ENCODE data around the gene LRRC25. TPM values are rescaled to one million over a fixed set of nuclear protein-coding genes. Genes with fewer than 3 reads are reported as not detected.
"Not testable (repeated sequence)": the region's sequence is repeated elsewhere in the genome, so short reads cannot be mapped to it uniquely, and the experiment has no call there.

The LRRC25 gene
- total RNA-seq, 2 donors from 2014 or later = 4.4 TPM; not detected in 1

GRCh38 chr19:18414504-18415177 lies 17.2 kb upstream of the LRRC25 start:
- WGBS, 2 donors = 38 to 41% methylated on average over 11 of the region's 11 CpGs
- intact Hi-C loops (cut with DNase I) = loop anchor here (5.0 kb wide), 1 partner anchor 67 kb away; no protein-coding TSS in a partner anchor
- Histone ChIP-seq H3K9me3 (no peaks in the 10 kb centered on the region), H3K4me1 (peaks cover 35% of the 10 kb centered on the region), H3K27me3 (no peaks in the 10 kb centered on the region), H3K27ac (peak overlapping the region in 2 of 4 donors; percentile 71 to 83), H3K36me3 (replicated peaks in 1 of 2; ENCODE audit: insufficient read depth in 1 of 2, low read depth in 2 of 2) (no peaks in the 10 kb centered on the region), H3K4me3 (no peak overlapping the region)
- no peak for TF ChIP-seq POLR2A (IDR thresholded peaks at IDR 0.05)
- ATAC-seq (no peak), DNase-seq (no peak)

- Histone ChIP-seq H3K36me3 (replicated peaks in 1 of 2; ENCODE audit: insufficient read depth in 1 of 2, low read depth in 2 of 2) (no peaks in the 10 kb centered on the region), H3K4me1 (peaks cover 21% of the 10 kb centered on the region), H3K9me3 (no peaks in the 10 kb centered on the region), H3K27me3 (no peaks in the 10 kb centered on the region), H3K4me3 (no peak overlapping the region), H3K27ac (no peak overlapping the region)
- intact Hi-C loops (cut with DNase I) = loop anchor here (5.0 kb wide), 1 partner anchor 65 kb away; no protein-coding TSS in a partner anchor
- WGBS, 2 donors = 72 to 78% methylated on average over 16 of the region's 16 CpGs
- ATAC-seq (no peak), DNase-seq (no peak)
- TF ChIP-seq POLR2A (IDR thresholded peaks at IDR 0.05) (no peak), CTCF (IDR thresholded peaks at IDR 0.05) (no peak)
Measured at GRCh38 chr19:18412610-18413239, 15.3 kb upstream of the LRRC25 start.

GRCh38 chr19:18408053-18408476 lies 10.6 kb upstream of the LRRC25 start:
- TF ChIP-seq POLR2A (IDR thresholded peaks at IDR 0.05) (no peak), CTCF (IDR thresholded peaks at IDR 0.05) (peak; percentile 38 to 66 (median 54))
- no peak overlapping the region for H3K4me3 ChIP-seq
- H3K9me3 ChIP-seq = no peaks in the 10 kb centered on the region
- ATAC-seq = peak; percentile 69
- peak; percentile 52 to 77 (median 68) for DNase-seq
- H3K27me3 ChIP-seq = no peaks in the 10 kb centered on the region
- 41 to 55% methylated on average over 10 of the region's 10 CpGs for WGBS, 2 donors
- intact Hi-C loops (cut with DNase I) = no loop called here
- H3K27ac ChIP-seq = no peak overlapping the region
- no peaks in the 10 kb centered on the region for H3K36me3 ChIP-seq (replicated peaks in 1 of 2; ENCODE audit: insufficient read depth in 1 of 2, low read depth in 2 of 2)
- H3K4me1 ChIP-seq = peaks cover 6% of the 10 kb centered on the region

- H3K4me1 ChIP-seq = peaks cover 19% of the 10 kb centered on the region
- H3K36me3 ChIP-seq (replicated peaks in 1 of 2; ENCODE audit: insufficient read depth in 1 of 2, low read depth in 2 of 2) = no peaks in the 10 kb centered on the region
- no peaks in the 10 kb centered on the region for H3K27me3 ChIP-seq
- intact Hi-C loops (cut with DNase I) = no loop called here
- no peak overlapping the region for H3K4me3 ChIP-seq
- WGBS, 2 donors = 81 to 88% methylated on average over 9 of the region's 9 CpGs
- DNase-seq = no peak
- ATAC-seq = no peak
- no peaks in the 10 kb centered on the region for H3K9me3 ChIP-seq
- H3K27ac ChIP-seq = no peak overlapping the region
- TF ChIP-seq CTCF (IDR thresholded peaks at IDR 0.05) = no peak
- no peak for TF ChIP-seq POLR2A (IDR thresholded peaks at IDR 0.05)
Measured at GRCh38 chr19:18406749-18407148, 9.3 kb upstream of the LRRC25 start.

- H3K36me3 ChIP-seq (replicated peaks in 1 of 2; ENCODE audit: insufficient read depth in 1 of 2, low read depth in 2 of 2); H3K27ac ChIP-seq; ATAC-seq; H3K9me3 ChIP-seq; H3K27me3 ChIP-seq; DNase-seq; H3K4me3 ChIP-seq; intact Hi-C loops (cut with DNase I): not testable (repeated sequence)
- 86 to 88% methylated on average over 11 of the region's 11 CpGs for WGBS, 2 donors
- H3K4me1 ChIP-seq = peaks cover 21% of the 10 kb centered on the region
Measured at GRCh38 chr19:18405754-18406153, 8.3 kb upstream of the LRRC25 start.

- ATAC-seq; H3K9me3 ChIP-seq; DNase-seq; H3K36me3 ChIP-seq (replicated peaks in 1 of 2; ENCODE audit: insufficient read depth in 1 of 2, low read depth in 2 of 2); H3K27me3 ChIP-seq; H3K4me3 ChIP-seq; intact Hi-C loops (cut with DNase I): not testable (repeated sequence)
- Histone ChIP-seq H3K27ac (peak overlapping the region in 3 of 4 donors; percentile 41 to 61 (median 46)), H3K4me1 (peaks cover 29% of the 10 kb centered on the region)
- WGBS, 2 donors = 55 to 71% methylated on average over 18 of the region's 18 CpGs
Measured at GRCh38 chr19:18402455-18403248, 5.2 kb upstream of the LRRC25 start.

All from body of pancreas (tissue), 4 donors.